Neuronal stem cell (in vitro differentiated cells): ENCODE data around the gene WFDC12.

Experiments used
- DNase-seq: peaks from one replicate; pipeline ENCODE4 v3.0.0-alpha.2; 2013; ENCODE audit warnings: low spot score
- H2AFZ ChIP-seq: one replicate; pipeline ENCODE4 v1.6.1; 2013; ENCODE audit warnings: mild to moderate bottlenecking, low read length, inconsistent platforms
- H2AK5ac ChIP-seq: 2 replicates; pipeline ENCODE4 v1.6.1; 2013; ENCODE audit warnings: low read depth, mild to moderate bottlenecking, inconsistent platforms, low read length, moderate library complexity, mixed read lengths
- H2BK120ac ChIP-seq: 2 replicates; pipeline ENCODE4 v1.6.1; 2013; ENCODE audit warnings: low read depth, mild to moderate bottlenecking, inconsistent platforms, low read length, moderate library complexity, mixed read lengths
- H2BK12ac ChIP-seq: one replicate; pipeline ENCODE4 v1.6.1; 2013; ENCODE audit warnings: low read length, inconsistent platforms
- H2BK15ac ChIP-seq: 2 replicates; pipeline ENCODE4 v1.6.1; 2013; ENCODE audit warnings: mild to moderate bottlenecking, low read length, inconsistent platforms, mixed read lengths
- H2BK5ac ChIP-seq: one replicate; pipeline ENCODE4 v1.6.1; 2013; ENCODE audit warnings: inconsistent platforms, mild to moderate bottlenecking, low read length, moderate library complexity
- H3K14ac ChIP-seq: one replicate; pipeline ENCODE4 v1.6.1; 2013; ENCODE audit warnings: low read length, inconsistent platforms
- H3K18ac ChIP-seq: 2 replicates; pipeline ENCODE4 v1.6.1; 2013; ENCODE audit warnings: low read length, inconsistent platforms
- H3K23ac ChIP-seq: 2 replicates; pipeline ENCODE4 v1.6.1; 2013; ENCODE audit warnings: low read depth, mild to moderate bottlenecking, mixed read lengths, low read length, inconsistent platforms; ENCODE audit not compliant: poor library complexity
- H3K27ac ChIP-seq: replicated peaks from 3 replicates; pipeline ENCODE4 v1.5.1; 2013; ENCODE audit warnings: low read length, inconsistent platforms
- H3K27me3 ChIP-seq, 3 experiments: 2 replicates each; pipeline ENCODE4 v1.6.1; 2013; ENCODE audit warnings: low read length in 3 of 3, mild to moderate bottlenecking in 2 of 3, inconsistent platforms in 1 of 3, low read depth in 1 of 3, mixed read lengths in 1 of 3, moderate library complexity in 1 of 3; ENCODE audit not compliant: control insufficient read depth in 3 of 3, insufficient read depth in 3 of 3
- H3K36me3 ChIP-seq, 2 donors: replicated peaks in 1 of 2; 2 replicates each; pipeline ENCODE4 v1.6.1; 2013; ENCODE audit warnings: low read length in 2 of 2; ENCODE audit not compliant: control insufficient read depth in 2 of 2, insufficient read depth in 2 of 2
- H3K4ac ChIP-seq: 2 replicates; pipeline ENCODE4 v1.6.1; 2013; ENCODE audit warnings: inconsistent platforms, mild to moderate bottlenecking, low read length, moderate library complexity
- H3K4me1 ChIP-seq, 2 donors: 1 replicate in 1 of 2; 2 replicates in 1 of 2; pipeline ENCODE4 v1.6.1; 2013; ENCODE audit warnings: low read length in 2 of 2, low read depth in 1 of 2; ENCODE audit not compliant: control insufficient read depth in 2 of 2, insufficient read depth in 1 of 2
- H3K4me2 ChIP-seq: one replicate; pipeline ENCODE4 v1.6.1; 2013; ENCODE audit warnings: mild to moderate bottlenecking, low read length, inconsistent platforms; ENCODE audit not compliant: insufficient read depth, poor library complexity, severe bottlenecking
- H3K4me3 ChIP-seq, 2 donors: 2 replicates each; pipeline ENCODE4 v1.5.1; 2013; ENCODE audit warnings: low read length in 2 of 2, mild to moderate bottlenecking in 2 of 2, inconsistent platforms in 1 of 2, moderate library complexity in 1 of 2
- H3K79me1 ChIP-seq: one replicate; pipeline ENCODE4 v1.6.1; 2013; ENCODE audit warnings: low read depth, mild to moderate bottlenecking, inconsistent platforms, low read length, moderate library complexity
- H3K9ac ChIP-seq: one replicate; pipeline ENCODE4 v1.6.1; 2013; ENCODE audit warnings: mild to moderate bottlenecking, low read depth, low read length, inconsistent platforms; ENCODE audit not compliant: poor library complexity
- H3K9me3 ChIP-seq, 2 donors: replicated peaks in 1 of 2; 2 replicates each; pipeline versions ENCODE3 to v1.6.1; 2013; ENCODE audit warnings: low read length in 2 of 2, mild to moderate bottlenecking in 2 of 2, inconsistent platforms in 1 of 2, low read depth in 1 of 2, mixed read lengths in 1 of 2, moderate library complexity in 1 of 2; ENCODE audit not compliant: control insufficient read depth in 2 of 2, insufficient read depth in 1 of 2
- H4K8ac ChIP-seq: one replicate; pipeline ENCODE4 v1.6.1; 2013; ENCODE audit warnings: low read depth, mild to moderate bottlenecking, inconsistent platforms, low read length, moderate library complexity
- H4K91ac ChIP-seq: one replicate; pipeline ENCODE4 v1.6.1; 2013; ENCODE audit warnings: low read length, low read depth, mild to moderate bottlenecking, inconsistent platforms; ENCODE audit not compliant: poor library complexity
- WGBS, 2 donors: extraction: QIAGEN DNeasy Blood & Tissue Kit; methylation state at CpG; one replicate each; pipeline ENCODE4 v1.1.7; 2013; ENCODE audit warnings: missing lambda C conversion rate in 2 of 2, mixed read lengths in 1 of 2; ENCODE audit not compliant: insufficient read length in 2 of 2, insufficient replicate concordance in 1 of 2; ENCODE audit errors: extremely low coverage in 2 of 2; 5-methylcytosine and 5-hydroxymethylcytosine counted together

Gene WFDC12

DNA sequence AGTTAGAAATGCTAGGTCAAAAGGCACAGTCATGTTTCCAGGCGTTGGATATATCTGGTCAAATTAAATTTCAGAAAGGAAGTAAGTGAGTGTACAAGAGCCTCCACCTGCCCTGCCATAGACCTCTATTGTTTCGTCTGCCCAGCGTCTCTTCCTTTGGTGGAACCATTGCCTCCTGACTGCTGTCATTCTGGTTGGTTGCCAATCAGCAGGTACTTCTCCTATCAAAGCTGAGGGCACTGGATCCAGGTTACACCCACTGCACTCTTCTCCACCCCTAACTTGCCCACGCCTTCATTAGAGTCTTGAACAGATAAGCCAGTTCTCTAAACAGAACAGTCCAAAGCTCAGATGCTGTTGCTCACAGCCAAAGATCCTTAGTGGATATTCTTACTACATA is 6.7 kb downstream of the WFDC12 start:
- H3K9me3 ChIP-seq, result no peaks in the 10 kb centered on the region
- no peak overlapping the region for H3K4me2 ChIP-seq
- H3K4me3 ChIP-seq, result no peak overlapping the region
- H3K79me1 ChIP-seq, result no peaks in the 10 kb centered on the region
- H2BK120ac ChIP-seq, result no peak overlapping the region
- no peak overlapping the region for H3K4ac ChIP-seq
- no peak overlapping the region for H4K91ac ChIP-seq
- H2BK15ac ChIP-seq, result no peak overlapping the region
- H2AFZ ChIP-seq, result no peak overlapping the region
- no peak overlapping the region for H3K18ac ChIP-seq
- no peak overlapping the region for H2AK5ac ChIP-seq
- no peak overlapping the region for H2BK5ac ChIP-seq
- H3K14ac ChIP-seq, result no peak overlapping the region
- no peak for DNase-seq
- no peak overlapping the region for H2BK12ac ChIP-seq
- no peak overlapping the region for H4K8ac ChIP-seq
- H3K9ac ChIP-seq, result no peak overlapping the region
- peaks cover 0 to 27% (median 0%) of the 10 kb centered on the region in 3 experiments for H3K27me3 ChIP-seq
- no peak overlapping the region for H3K27ac ChIP-seq
- H3K36me3 ChIP-seq, result no peaks in the 10 kb centered on the region
- no peak overlapping the region for H3K23ac ChIP-seq
- WGBS, 2 donors, result no CpG with 5 or more reads among the region's 4 CpGs
- peaks cover 0 to 1% of the 10 kb centered on the region in 2 donors for H3K4me1 ChIP-seq

DNA sequence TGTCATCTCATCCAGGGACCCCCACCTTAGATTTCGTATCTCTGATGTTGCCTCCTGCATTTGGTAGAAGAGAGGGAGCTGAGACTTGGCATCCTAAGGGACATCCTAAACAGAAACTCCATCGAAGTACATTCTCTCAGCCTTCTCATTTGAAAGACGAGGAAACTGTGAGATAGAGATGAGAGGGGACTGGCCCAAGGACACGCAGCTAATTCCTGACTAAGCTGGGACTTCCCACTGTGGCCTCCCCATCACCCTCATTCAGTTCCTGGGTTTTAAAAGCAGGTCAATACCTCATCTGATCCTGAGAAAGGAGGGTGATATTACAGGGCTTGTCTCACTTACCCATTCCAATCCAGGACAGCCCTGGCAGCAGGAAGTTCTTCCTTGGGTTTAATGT is 8.4 kb downstream of the WFDC12 start:
- Histone ChIP-seq H3K27me3 (peaks cover 0 to 28% (median 0%) of the 10 kb centered on the region in 3 experiments), H3K23ac (no peak overlapping the region), H3K36me3 (no peaks in the 10 kb centered on the region), H4K91ac (no peak overlapping the region), H2BK12ac (no peak overlapping the region), H3K18ac (no peak overlapping the region), H2BK15ac (no peak overlapping the region), H3K4me3 (no peak overlapping the region), H2AFZ (no peak overlapping the region), H2AK5ac (no peak overlapping the region), H3K4ac (no peak overlapping the region), H2BK120ac (no peak overlapping the region), H3K9ac (no peak overlapping the region), H3K79me1 (no peaks in the 10 kb centered on the region), H3K4me2 (no peak overlapping the region), H3K9me3 (no peaks in the 10 kb centered on the region), H3K14ac (no peak overlapping the region), H2BK5ac (no peak overlapping the region), H4K8ac (no peak overlapping the region), H3K4me1 (peaks cover 0 to 1% of the 10 kb centered on the region in 2 donors), H3K27ac (no peak overlapping the region)
- DNase-seq, result no peak
- WGBS, 2 donors, result no CpG with 5 or more reads among the region's 4 CpGs

- Histone ChIP-seq H3K4me2 (no peak overlapping the region), H4K91ac (no peak overlapping the region), H4K8ac (peak overlapping the region; percentile 67), H2BK120ac (no peak overlapping the region), H3K4me1 (peaks cover 0 to 1% of the 10 kb centered on the region in 2 donors), H2BK12ac (no peak overlapping the region), H3K79me1 (no peaks in the 10 kb centered on the region), H2AFZ (no peak overlapping the region), H3K23ac (no peak overlapping the region), H2BK5ac (no peak overlapping the region), H2BK15ac (no peak overlapping the region), H3K4me3 (no peak overlapping the region), H3K36me3 (no peaks in the 10 kb centered on the region), H3K9ac (peak overlapping the region; percentile 9), H3K27ac (no peak overlapping the region), H3K27me3 (peaks cover 0 to 32% (median 0%) of the 10 kb centered on the region in 3 experiments), H3K4ac (no peak overlapping the region), H3K14ac (no peak overlapping the region), H3K18ac (no peak overlapping the region), H2AK5ac (no peak overlapping the region), H3K9me3 (no peaks in the 10 kb centered on the region)
- WGBS, 2 donors, result no CpG with 5 or more reads among the region's 3 CpGs
- DNase-seq, result no peak
Measured at GRCh38 chr20:45115386-45115774, 8.9 kb downstream of the WFDC12 start.

GRCh38 chr20:45114465-45115385 is 9.5 kb downstream of the WFDC12 start, which contains the start of gene WFDC5:
TSS of gene WFDC5 (minus strand) at chr20:45115174. CDS start at chr20:45115083, 91 bp downstream.
- Histone ChIP-seq H2BK120ac (no peak within 1 kb of the TSS), H2BK12ac (no peak within 1 kb of the TSS), H3K9me3 (no peaks in the 10 kb centered on the region), H3K4me2 (no peak within 1 kb of the TSS), H3K4me1 (peaks cover 0 to 1% of the 10 kb centered on the region in 2 donors), H3K9ac (peak within 1 kb of the TSS; percentile 9), H3K27me3 (peaks cover 0 to 32% (median 0%) of the 10 kb centered on the region in 3 experiments), H3K23ac (no peak within 1 kb of the TSS), H3K4ac (no peak within 1 kb of the TSS), H2BK5ac (no peak within 1 kb of the TSS), H2BK15ac (no peak within 1 kb of the TSS), H3K36me3 (no peaks in the 10 kb centered on the region), H3K27ac (no peak within 1 kb of the TSS), H4K8ac (peak within 1 kb of the TSS; percentile 67), H3K18ac (peak within 1 kb of the TSS; percentile 17), H4K91ac (no peak within 1 kb of the TSS), H2AFZ (peak within 1 kb of the TSS; percentile 36), H3K79me1 (no peaks in the 10 kb centered on the region), H2AK5ac (no peak within 1 kb of the TSS), H3K4me3 (peak within 1 kb of the TSS in 1 of 2 donors; percentile 3), H3K14ac (no peak within 1 kb of the TSS)
- DNase-seq, result no peak
- no CpG with 5 or more reads among the region's 16 CpGs for WGBS, 2 donors
